ENCODE data around the gene HSF2.

Gene HSF2

DNA sequence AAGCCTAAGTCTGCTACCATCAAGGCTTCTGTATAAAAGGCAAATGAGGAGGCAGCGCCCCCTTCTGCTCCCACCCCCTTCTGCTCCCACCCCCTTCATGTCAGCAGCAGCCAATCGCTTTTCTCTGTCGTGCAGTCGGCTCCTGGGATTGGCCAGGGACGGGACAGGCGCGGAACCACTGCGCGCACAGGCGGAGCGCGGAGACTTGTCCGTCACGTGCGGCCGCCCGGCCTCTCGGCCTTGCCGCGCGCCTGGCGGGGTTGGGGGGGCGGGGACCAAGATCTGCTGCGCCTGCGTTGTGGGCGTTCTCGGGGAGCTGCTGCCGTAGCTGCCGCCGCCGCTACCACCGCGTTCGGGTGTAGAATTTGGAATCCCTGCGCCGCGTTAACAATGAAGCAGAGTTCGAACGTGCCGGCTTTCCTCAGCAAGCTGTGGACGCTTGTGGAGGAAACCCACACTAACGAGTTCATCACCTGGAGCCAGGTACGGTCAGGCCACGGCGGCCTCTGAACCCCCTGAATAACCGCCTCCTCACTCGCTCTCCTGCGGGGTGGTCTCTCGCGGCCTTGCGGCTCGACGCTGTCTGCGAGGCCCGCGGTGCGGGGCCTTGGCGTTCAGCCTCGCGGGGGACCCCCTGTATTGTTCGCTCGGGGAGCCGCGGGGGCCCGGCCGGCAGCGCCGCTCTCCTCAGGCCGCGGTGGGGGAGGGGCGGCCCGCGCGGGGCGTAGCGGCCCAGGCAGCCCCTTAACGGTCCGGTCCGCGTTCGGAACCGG lies at the start of gene HSF2:
TSS of gene HSF2 (plus strand) at position 305 of the 773 bp plus-strand sequence. CDS start at position 391, 86 bp downstream.
- DNase-seq (ENCODE audit: low read depth) = peak; percentile 98
- peak within 1 kb of the TSS; percentile 99 for H3K4me3 ChIP-seq (replicated peaks; ENCODE audit: low read depth, low read length)
- TF ChIP-seq, protein P1, sequence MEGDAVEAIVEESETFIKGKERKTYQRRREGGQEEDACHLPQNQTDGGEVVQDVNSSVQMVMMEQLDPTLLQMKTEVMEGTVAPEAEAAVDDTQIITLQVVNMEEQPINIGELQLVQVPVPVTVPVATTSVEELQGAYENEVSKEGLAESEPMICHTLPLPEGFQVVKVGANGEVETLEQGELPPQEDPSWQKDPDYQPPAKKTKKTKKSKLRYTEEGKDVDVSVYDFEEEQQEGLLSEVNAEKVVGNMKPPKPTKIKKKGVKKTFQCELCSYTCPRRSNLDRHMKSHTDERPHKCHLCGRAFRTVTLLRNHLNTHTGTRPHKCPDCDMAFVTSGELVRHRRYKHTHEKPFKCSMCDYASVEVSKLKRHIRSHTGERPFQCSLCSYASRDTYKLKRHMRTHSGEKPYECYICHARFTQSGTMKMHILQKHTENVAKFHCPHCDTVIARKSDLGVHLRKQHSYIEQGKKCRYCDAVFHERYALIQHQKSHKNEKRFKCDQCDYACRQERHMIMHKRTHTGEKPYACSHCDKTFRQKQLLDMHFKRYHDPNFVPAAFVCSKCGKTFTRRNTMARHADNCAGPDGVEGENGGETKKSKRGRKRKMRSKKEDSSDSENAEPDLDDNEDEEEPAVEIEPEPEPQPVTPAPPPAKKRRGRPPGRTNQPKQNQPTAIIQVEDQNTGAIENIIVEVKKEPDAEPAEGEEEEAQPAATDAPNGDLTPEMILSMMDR (IDR thresholded peaks at IDR 0.05; ENCODE audit: low read length, missing control alignments) = peak; percentile 23

- no peak for DNase-seq (ENCODE audit: low read depth)
- H3K4me3 ChIP-seq (replicated peaks; ENCODE audit: low read depth, low read length) = no peak overlapping the region
- TF ChIP-seq, protein P1 (IDR thresholded peaks at IDR 0.05; ENCODE audit: low read length, missing control alignments) = no peak
These were observed 46.3 kb upstream of the HSF2 start for GRCh38 chr6:122352981-122353664.

DNA sequence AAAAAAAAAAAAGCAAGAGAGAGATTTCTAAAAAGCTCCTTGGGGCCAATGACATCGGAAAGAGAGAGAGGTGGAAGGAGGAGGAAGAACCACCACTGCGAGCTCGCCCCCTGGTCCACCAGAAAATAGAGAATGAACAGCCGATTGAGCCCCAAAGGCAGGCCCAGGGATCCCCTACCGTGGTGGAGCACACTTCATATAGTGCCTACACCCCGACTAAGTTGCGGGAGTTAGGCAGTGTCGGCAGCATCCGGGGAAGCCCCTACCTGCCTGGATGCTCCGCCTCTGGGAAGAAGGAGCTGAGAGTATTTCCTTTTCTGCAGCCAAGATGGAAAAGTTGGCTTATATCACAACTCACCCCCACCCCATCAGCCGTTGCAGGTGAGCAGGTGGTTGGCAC lies 38.6 kb upstream of the HSF2 start:
- TF ChIP-seq, protein P1 (IDR thresholded peaks at IDR 0.05; ENCODE audit: low read length, missing control alignments) = no peak
- H3K4me3 ChIP-seq (replicated peaks; ENCODE audit: low read depth, low read length) = no peak overlapping the region
- DNase-seq (ENCODE audit: low read depth) = no peak

GRCh38 chr6:122361314-122361979 lies 38.0 kb upstream of the HSF2 start:
- H3K4me3 ChIP-seq (replicated peaks; ENCODE audit: low read depth, low read length) = no peak overlapping the region
- no peak for DNase-seq (ENCODE audit: low read depth)
- TF ChIP-seq, protein P1 (IDR thresholded peaks at IDR 0.05; ENCODE audit: low read length, missing control alignments) = no peak

- no peak overlapping the region for H3K4me3 ChIP-seq (replicated peaks; ENCODE audit: low read depth, low read length)
- TF ChIP-seq, protein P1 (IDR thresholded peaks at IDR 0.05; ENCODE audit: low read length, missing control alignments) = no peak
- DNase-seq (ENCODE audit: low read depth) = no peak
These were observed 35.5 kb upstream of the HSF2 start for GRCh38 chr6:122363769-122364483.

DNA sequence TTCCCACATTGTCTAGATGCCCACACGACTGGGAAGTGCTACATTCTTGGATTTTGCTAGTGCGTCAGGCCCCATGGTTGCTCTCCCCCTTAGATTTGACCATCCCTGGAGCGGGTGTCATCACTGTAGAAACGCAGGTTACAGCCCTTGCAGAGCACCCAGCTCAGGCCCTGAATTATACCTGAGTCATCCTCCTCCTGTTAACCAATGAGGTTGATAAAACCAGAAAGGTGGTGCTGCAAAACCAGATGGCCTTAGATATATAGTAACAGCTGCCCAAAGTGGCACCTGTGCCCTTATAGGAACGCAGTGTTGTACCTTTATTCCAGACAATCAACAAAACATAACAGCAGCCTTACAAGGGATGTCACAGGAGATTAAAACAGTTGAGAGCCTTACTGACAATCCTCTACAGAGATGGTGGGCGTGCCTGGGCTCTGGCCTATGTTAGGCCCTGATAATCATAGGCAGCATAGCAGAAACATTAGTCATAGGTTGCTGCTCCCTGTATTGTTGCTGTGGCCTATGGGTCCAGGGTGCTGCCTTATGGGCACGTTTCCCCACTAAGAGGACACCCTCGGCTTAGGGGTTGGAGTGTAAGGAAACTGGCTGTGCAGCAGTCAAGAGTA lies 33.6 kb upstream of the HSF2 start:
- no peak overlapping the region for H3K4me3 ChIP-seq (replicated peaks; ENCODE audit: low read depth, low read length)
- DNase-seq (ENCODE audit: low read depth) = no peak
- TF ChIP-seq, protein P1 (IDR thresholded peaks at IDR 0.05; ENCODE audit: low read length, missing control alignments) = no peak

All from fibroblast of pulmonary artery (primary cell).